Stomach (tissue), 9 donors: Measurements from ENCODE around the gene CTNNA1. TPM values are rescaled to one million over a fixed set of nuclear protein-coding genes. Genes with fewer than 3 reads are reported as not detected.

Source experiments
- DNase-seq, 2 donors: peaks; one replicate each; pipeline versions ENCODE4 v3.0.0 to v3.0.0-alpha.2; 2013 to 2019
- H3K27ac ChIP-seq, 5 donors: fragments of 200-600 bp in 4 of 5; sonication (generic) in 4 of 5; one replicate each; pipeline ENCODE4 v1.5.1; 2013 to 2019; ENCODE audit warnings: mild to moderate bottlenecking in 1 of 5, moderate library complexity in 1 of 5
- H3K27me3 ChIP-seq, 3 donors: fragments of 200-600 bp; sonication (generic); one replicate each; pipeline ENCODE4 v1.5.1; 2017 to 2019; ENCODE audit warnings: mixed run types in 1 of 3
- H3K36me3 ChIP-seq, 4 donors: fragments of 200-600 bp; sonication (generic); 1 replicate in 3 of 4; 2 replicates in 1 of 4; pipeline ENCODE4 v1.5.1; 2016 to 2019
- H3K4me1 ChIP-seq, 4 donors: fragments of 200-600 bp; sonication (generic); one replicate each; pipeline ENCODE4 v1.5.1; 2016 to 2019
- H3K4me3 ChIP-seq, 4 donors: fragments of 200-600 bp; sonication (generic) in 3 of 4; one replicate each; pipeline ENCODE4 v1.5.1; 2016 to 2019; ENCODE audit warnings: mild to moderate bottlenecking in 1 of 4
- H3K9me3 ChIP-seq, 4 donors: fragments of 200-600 bp; sonication (generic); one replicate each; pipeline ENCODE4 v1.5.1; 2016 to 2019
- CTCF ChIP-seq, 7 experiments: fragments of 450-650 bp in 4 of 7; fragments of 200-600 bp in 3 of 7; sonication (generic) in 3 of 7; IDR thresholded peaks; one replicate each; pipeline ENCODE4 v1.5.1; 2016 to 2019; ENCODE audit warnings: antibody characterized with exemption in 7 of 7, control low read depth in 2 of 7, mild to moderate bottlenecking in 1 of 7
- EP300 ChIP-seq: sonication (generic); formaldehyde crosslinking; IDR thresholded peaks from one replicate; pipeline ENCODE4 v1.6.1; 2017; ENCODE audit warnings: antibody characterized with exemption
- POLR2A ChIP-seq, 4 donors: fragments of 450-650 bp; IDR thresholded peaks; one replicate each; pipeline ENCODE4 v1.6.1; 2016; ENCODE audit warnings: antibody characterized with exemption in 4 of 4, control low read depth in 2 of 4, mild to moderate bottlenecking in 1 of 4, moderate library complexity in 1 of 4
- POLR2AphosphoS5 ChIP-seq, 3 donors: sonication (generic); formaldehyde crosslinking; IDR thresholded peaks; one replicate each; pipeline ENCODE4 v1.6.1; 2016; ENCODE audit warnings: antibody characterized with exemption in 3 of 3
- WGBS, 5 donors: extraction: QIAGEN DNeasy Blood & Tissue Kit in 3 of 5; methylation state at CpG; one replicate each; pipeline versions ENCODE4 v1.1.5 to v1.1.7; 2013 to 2018; 5-methylcytosine and 5-hydroxymethylcytosine counted together
- intact Hi-C: fragments of 100-400 bp; cut with DNase I; formaldehyde crosslinking; loops from one replicate; pipeline ENCODE4 v1.15.1; 2023; ENCODE audit warnings: low total_unique reads
- polyA plus RNA-seq, 3 donors: library from polyadenylated mRNA; stranded (reverse); fragments of 200-250 nt; gene quantifications; one replicate each; pipeline ENCODE4 v1.2.3, GENCODE V29; 2013
- total RNA-seq, 5 donors: library from RNA; depleted of rRNA; stranded (reverse); fragments of >200 nt; gene quantifications; one replicate each; pipeline versions ENCODE4 v1.1.0 to v1.2.3, GENCODE V29; 2014 to 2016
- donor health status: healthy with polysubstance abuse.
- donor health status: Bipolar disorder and iron deficiency.
- donor health status: healthy.

Gene CTNNA1
- total and polyA plus RNA-seq, 8 donors, result 88.7 to 531 (median 214) TPM

DNA sequence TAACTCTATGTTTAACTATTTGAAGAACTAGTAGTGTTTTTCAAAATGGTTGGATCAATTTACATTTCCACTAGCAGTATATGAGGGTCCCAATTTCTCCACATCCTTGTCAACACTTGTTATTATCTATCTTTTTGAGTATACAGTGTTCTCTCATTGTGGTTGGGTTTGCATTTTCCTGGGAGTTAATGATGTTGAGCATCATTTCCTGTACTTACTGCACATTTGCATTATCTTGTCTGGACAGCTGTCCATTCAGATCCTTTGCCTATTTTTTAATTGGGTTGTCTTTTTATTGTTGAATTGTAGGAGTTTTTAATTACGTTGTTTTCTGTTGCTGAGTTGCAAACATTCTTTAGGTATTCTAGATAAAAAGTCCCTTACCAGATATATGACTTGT is 225.4 kb downstream of the CTNNA1 start:
- intact Hi-C loops, result no loop called here
- TF ChIP-seq EP300 (no peak), CTCF (IDR thresholded peaks at IDR 0.05) (no peak), POLR2A (IDR thresholded peaks at IDR 0.05) (no peak), POLR2AphosphoS5 (IDR thresholded peaks at IDR 0.05) (no peak)

GRCh38 chr5:138979684-138980280 is 226.6 kb downstream of the CTNNA1 start:
- Histone ChIP-seq H3K36me3 (peaks cover 0 to 3% (median 0%) of the 10 kb centered on the region in 4 donors), H3K4me3 (no peak overlapping the region), H3K9me3 (no peaks in the 10 kb centered on the region), H3K4me1 (peaks cover 0 to 27% (median 12%) of the 10 kb centered on the region in 4 donors), H3K27me3 (no peaks in the 10 kb centered on the region), H3K27ac (no peak overlapping the region)
- TF ChIP-seq POLR2A (IDR thresholded peaks at IDR 0.05) (no peak), POLR2AphosphoS5 (IDR thresholded peaks at IDR 0.05) (no peak), EP300 (no peak), CTCF (IDR thresholded peaks at IDR 0.05) (no peak)
- DNase-seq, result no peak
- intact Hi-C loops, result no loop called here
- WGBS, 5 donors, result 80 to 93% (median 82%) methylated on average over 5 of the region's 5 CpGs

More for the DNA sequence above, 225.4 kb downstream of the CTNNA1 start:
- Histone ChIP-seq H3K36me3 (peaks cover 0 to 1% (median 0%) of the 10 kb centered on the region in 4 donors), H3K27me3 (no peaks in the 10 kb centered on the region), H3K27ac (no peak overlapping the region), H3K4me3 (no peak overlapping the region), H3K4me1 (peaks cover 8 to 35% (median 22%) of the 10 kb centered on the region in 4 donors), H3K9me3 (no peaks in the 10 kb centered on the region)
- 85 to 95% (median 94%) methylated on average over 1 of the region's 1 CpG for WGBS, 5 donors
- DNase-seq, result no peak

DNA sequence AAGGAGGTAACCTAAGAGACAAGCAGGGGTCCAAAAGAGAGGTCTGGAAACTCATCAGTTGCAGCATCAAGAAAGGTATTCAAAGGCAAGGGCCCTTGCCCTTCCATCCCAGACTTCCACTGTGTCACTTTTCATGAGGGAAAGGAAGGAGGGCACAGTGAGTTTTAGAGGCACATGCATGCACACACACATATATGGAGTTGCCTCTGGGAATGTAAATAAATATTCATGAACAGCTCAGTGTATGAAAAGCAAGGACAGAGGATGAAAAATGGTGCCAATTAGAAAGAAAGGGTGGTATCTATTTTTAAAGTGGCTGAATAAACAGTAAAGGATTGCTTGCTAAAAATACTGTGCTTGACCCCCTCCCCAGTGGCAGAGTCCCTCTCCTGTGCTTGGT is 227.2 kb downstream of the CTNNA1 start:
- Histone ChIP-seq H3K4me1 (peaks cover 0 to 27% (median 8%) of the 10 kb centered on the region in 4 donors), H3K27me3 (no peaks in the 10 kb centered on the region), H3K4me3 (no peak overlapping the region), H3K36me3 (peaks cover 0 to 3% (median 0%) of the 10 kb centered on the region in 4 donors), H3K9me3 (no peaks in the 10 kb centered on the region), H3K27ac (no peak overlapping the region)
- DNase-seq, result no peak
- TF ChIP-seq CTCF (IDR thresholded peaks at IDR 0.05) (no peak), POLR2AphosphoS5 (IDR thresholded peaks at IDR 0.05) (no peak), POLR2A (IDR thresholded peaks at IDR 0.05) (no peak), EP300 (no peak)
- intact Hi-C loops, result no loop called here

DNA sequence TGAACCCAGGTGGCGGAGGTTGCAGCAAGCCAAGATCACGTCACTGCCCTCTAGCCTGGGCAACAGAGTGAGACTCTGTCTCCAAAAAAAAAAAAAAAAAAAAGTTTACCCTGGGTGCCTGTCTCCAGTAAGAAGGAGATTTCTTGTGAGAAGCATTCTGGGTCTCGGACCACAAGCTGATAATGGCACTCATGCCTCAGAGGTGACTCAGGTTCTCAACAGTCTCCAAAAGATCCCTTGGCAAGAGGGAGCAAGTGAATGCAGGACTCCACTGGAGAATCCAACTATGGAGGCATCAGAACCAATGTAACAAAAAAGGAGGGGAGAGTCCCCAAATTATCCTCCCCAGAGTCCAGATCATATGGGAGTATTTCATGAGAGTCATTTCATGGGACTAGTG is 227.9 kb downstream of the CTNNA1 start:
- H3K27me3 ChIP-seq, result no peaks in the 10 kb centered on the region
- 83 to 95% (median 93%) methylated on average over 3 of the region's 3 CpGs for WGBS, 5 donors
- H3K4me3 ChIP-seq, result no peak overlapping the region
- H3K36me3 ChIP-seq, result peaks cover 0 to 3% (median 0%) of the 10 kb centered on the region in 4 donors
- no peak for DNase-seq
- H3K4me1 ChIP-seq, result peaks cover 0 to 28% (median 8%) of the 10 kb centered on the region in 4 donors
- H3K27ac ChIP-seq, result no peak overlapping the region
- TF ChIP-seq CTCF (IDR thresholded peaks at IDR 0.05) (no peak), EP300 (no peak), POLR2A (IDR thresholded peaks at IDR 0.05) (no peak), POLR2AphosphoS5 (IDR thresholded peaks at IDR 0.05) (no peak)
- H3K9me3 ChIP-seq, result no peaks in the 10 kb centered on the region
- intact Hi-C loops, result no loop called here
